Lower leg skin (tissue), 4 donors: ENCODE results near the gene FAM53A. TPM values are rescaled to one million over a fixed set of nuclear protein-coding genes. Genes with fewer than 3 reads are reported as not detected.
"Not testable (repeated sequence)": the region's sequence is repeated elsewhere in the genome, so short reads cannot be mapped to it uniquely, and the experiment has no call there.

Source experiments
- DNase-seq, 2 donors: peaks; one replicate each; pipeline ENCODE4 v3.0.0-alpha.2; 2019; ENCODE audit warnings: low spot score in 2 of 2
- H3K4me3 ChIP-seq: fragments of 200-600 bp; sonication (generic); 2 replicates; pipeline ENCODE4 v1.5.1; 2017; ENCODE audit warnings: mild to moderate bottlenecking, low read depth; ENCODE audit not compliant: poor library complexity, severe bottlenecking
- CTCF ChIP-seq, 3 donors: fragments of 450-650 bp; IDR thresholded peaks; one replicate each; pipeline ENCODE4 v1.5.1; 2016; ENCODE audit warnings: antibody characterized with exemption in 3 of 3, mild to moderate bottlenecking in 3 of 3, moderate library complexity in 2 of 3
- POLR2A ChIP-seq, 2 donors: fragments of 450-650 bp; IDR thresholded peaks; one replicate each; pipeline ENCODE4 v1.6.1; 2016 to 2017; ENCODE audit warnings: antibody characterized with exemption in 2 of 2, mild to moderate bottlenecking in 1 of 2, moderate library complexity in 1 of 2
- WGBS, 2 donors: methylation state at CpG; one replicate each; pipeline ENCODE4 v1.1.5; 2018; 5-methylcytosine and 5-hydroxymethylcytosine counted together
- intact Hi-C: fragments of 100-400 bp; cut with DNase I; formaldehyde crosslinking; loops from one replicate; pipeline ENCODE4 v1.15.0; 2023; ENCODE audit warnings: low total_unique reads
- total RNA-seq, 4 donors: library from RNA; depleted of rRNA; stranded (reverse); fragments of >200 nt; gene quantifications; one replicate each; pipeline ENCODE4 v1.1.0, GENCODE V29; 2016

Gene FAM53A
- total RNA-seq, 4 donors from 2014 or later: 1.2 to 7.5 (median 3.7) TPM

- intact Hi-C loops: no loop called here
- TF ChIP-seq POLR2A (IDR thresholded peaks at IDR 0.05) (no peak), CTCF (IDR thresholded peaks at IDR 0.05) (no peak)
- WGBS, 2 donors: 94 to 96% methylated on average over 42 to 48 of the region's 48 CpGs
- DNase-seq: no peak
- no peak overlapping the region for H3K4me3 ChIP-seq
Observed at GRCh38 chr4:1643971-1644735, 40.0 kb downstream of the FAM53A start.

GRCh38 chr4:1642196-1642951 is 41.7 kb downstream of the FAM53A start:
- no peak for DNase-seq
- TF ChIP-seq CTCF (IDR thresholded peaks at IDR 0.05): no peak
- TF ChIP-seq POLR2A (IDR thresholded peaks at IDR 0.05): no peak
- no peak overlapping the region for H3K4me3 ChIP-seq
- 92 to 97% methylated on average over 27 of the region's 28 CpGs for WGBS, 2 donors
- intact Hi-C loops: no loop called here

GRCh38 chr4:1641671-1642070 is 42.4 kb downstream of the FAM53A start:
- no peak for DNase-seq
- TF ChIP-seq POLR2A (IDR thresholded peaks at IDR 0.05) (no peak), CTCF (IDR thresholded peaks at IDR 0.05) (no peak)
- intact Hi-C loops: no loop called here
- no peak overlapping the region for H3K4me3 ChIP-seq
- 92 to 96% methylated on average over 7 of the region's 7 CpGs for WGBS, 2 donors

- H3K4me3 ChIP-seq, DNase-seq, intact Hi-C loops: not testable (repeated sequence)
- WGBS, 2 donors: 88 to 91% methylated on average over 7 to 16 of the region's 35 CpGs
Observed at GRCh38 chr4:1640716-1641503, 43.2 kb downstream of the FAM53A start.

- intact Hi-C loops: no loop called here
- no peak overlapping the region for H3K4me3 ChIP-seq
- 67 to 78% methylated on average over 16 of the region's 16 CpGs for WGBS, 2 donors
Observed at GRCh38 chr4:1640190-1640589, 43.9 kb downstream of the FAM53A start.

More at GRCh38 chr4:1640190-1640589, 43.9 kb downstream of the FAM53A start:
- no peak for DNase-seq
- TF ChIP-seq CTCF (IDR thresholded peaks at IDR 0.05) (no peak), POLR2A (IDR thresholded peaks at IDR 0.05) (no peak)
